Mucosa of stomach (tissue), 1 donor: ENCODE results near the gene PDE4B.
"Not testable (repeated sequence)": the region's sequence is repeated elsewhere in the genome, so short reads cannot be mapped to it uniquely, and the experiment has no call there.

ENCODE experiments used
- H3K27me3 ChIP-seq: one replicate; pipeline ENCODE4 v1.7.0; 2013; ENCODE audit warnings: mild to moderate bottlenecking, low read length; ENCODE audit not compliant: control insufficient read depth, insufficient read depth
- H3K36me3 ChIP-seq: one replicate; pipeline ENCODE4 v1.7.0; 2013; ENCODE audit warnings: low read length; ENCODE audit not compliant: control insufficient read depth, insufficient read depth
- H3K4me1 ChIP-seq: one replicate; pipeline ENCODE4 v1.7.0; 2013; ENCODE audit warnings: mild to moderate bottlenecking, low read length; ENCODE audit not compliant: control insufficient read depth, insufficient read depth
- H3K4me3 ChIP-seq: one replicate; pipeline ENCODE4 v1.7.0; 2013; ENCODE audit warnings: low read length
- H3K9ac ChIP-seq: one replicate; pipeline ENCODE4 v1.7.0; 2013; ENCODE audit warnings: mild to moderate bottlenecking, low read length, moderate library complexity
- H3K9me3 ChIP-seq: one replicate; pipeline ENCODE4 v1.7.0; 2013; ENCODE audit warnings: mild to moderate bottlenecking, low read length, moderate library complexity; ENCODE audit not compliant: control insufficient read depth
- donor health status: Pancreatic carcinoma.

The PDE4B gene

GRCh38 chr1:66088787-66089186 lies 296.1 kb downstream of the PDE4B start:
- Histone ChIP-seq H3K4me3 (no peak overlapping the region), H3K9me3 (no peaks in the 10 kb centered on the region), H3K9ac (no peak overlapping the region), H3K27me3 (no peaks in the 10 kb centered on the region), H3K4me1 (no peaks in the 10 kb centered on the region), H3K36me3 (no peaks in the 10 kb centered on the region)

- Histone ChIP-seq H3K4me3 (no peak overlapping the region), H3K27me3 (no peaks in the 10 kb centered on the region), H3K9me3 (no peaks in the 10 kb centered on the region), H3K36me3 (no peaks in the 10 kb centered on the region), H3K9ac (no peak overlapping the region), H3K4me1 (no peaks in the 10 kb centered on the region)
Measured at GRCh38 chr1:66090859-66091457, 298.3 kb downstream of the PDE4B start.

- no peaks in the 10 kb centered on the region for H3K27me3 ChIP-seq
- no peaks in the 10 kb centered on the region for H3K4me1 ChIP-seq
- H3K36me3 ChIP-seq = no peaks in the 10 kb centered on the region
- H3K9ac ChIP-seq = no peak overlapping the region
- no peaks in the 10 kb centered on the region for H3K9me3 ChIP-seq
- no peak overlapping the region for H3K4me3 ChIP-seq
Measured at GRCh38 chr1:66095190-66095589, 302.5 kb downstream of the PDE4B start.

GRCh38 chr1:66100959-66101358 lies 308.3 kb downstream of the PDE4B start:
- H3K4me1 ChIP-seq, H3K9ac ChIP-seq, H3K36me3 ChIP-seq, H3K27me3 ChIP-seq, H3K9me3 ChIP-seq, H3K4me3 ChIP-seq: not testable (repeated sequence)

- not testable (repeated sequence) for H3K36me3 ChIP-seq, H3K9ac ChIP-seq, H3K4me1 ChIP-seq, H3K27me3 ChIP-seq, H3K9me3 ChIP-seq, H3K4me3 ChIP-seq
Measured at GRCh38 chr1:66104076-66104475, 311.4 kb downstream of the PDE4B start.

GRCh38 chr1:66108624-66109023 lies 315.9 kb downstream of the PDE4B start:
- H3K4me3 ChIP-seq = no peak overlapping the region
- no peaks in the 10 kb centered on the region for H3K4me1 ChIP-seq
- no peaks in the 10 kb centered on the region for H3K9me3 ChIP-seq
- H3K27me3 ChIP-seq = no peaks in the 10 kb centered on the region
- no peak overlapping the region for H3K9ac ChIP-seq
- no peaks in the 10 kb centered on the region for H3K36me3 ChIP-seq

GRCh38 chr1:66112744-66113400 lies 320.2 kb downstream of the PDE4B start:
- Histone ChIP-seq H3K27me3 (no peaks in the 10 kb centered on the region), H3K36me3 (no peaks in the 10 kb centered on the region), H3K4me1 (no peaks in the 10 kb centered on the region), H3K4me3 (no peak overlapping the region), H3K9me3 (no peaks in the 10 kb centered on the region), H3K9ac (no peak overlapping the region)

- Histone ChIP-seq H3K27me3 (no peaks in the 10 kb centered on the region), H3K9ac (no peak overlapping the region), H3K4me1 (no peaks in the 10 kb centered on the region), H3K36me3 (no peaks in the 10 kb centered on the region), H3K4me3 (no peak overlapping the region), H3K9me3 (no peaks in the 10 kb centered on the region)
Measured at GRCh38 chr1:66119148-66119547, 326.5 kb downstream of the PDE4B start.

- H3K4me3 ChIP-seq = no peak overlapping the region
- H3K9ac ChIP-seq = no peak overlapping the region
- no peaks in the 10 kb centered on the region for H3K9me3 ChIP-seq
- no peaks in the 10 kb centered on the region for H3K27me3 ChIP-seq
- no peaks in the 10 kb centered on the region for H3K4me1 ChIP-seq
- no peaks in the 10 kb centered on the region for H3K36me3 ChIP-seq
Measured at GRCh38 chr1:66124670-66125069, 332.0 kb downstream of the PDE4B start.

GRCh38 chr1:66128641-66129040 lies 335.9 kb downstream of the PDE4B start:
- H3K36me3 ChIP-seq = not testable (repeated sequence)

GRCh38 chr1:66132324-66132723 lies 339.6 kb downstream of the PDE4B start:
- no peak overlapping the region for H3K9ac ChIP-seq
- no peak overlapping the region for H3K4me3 ChIP-seq
- no peaks in the 10 kb centered on the region for H3K4me1 ChIP-seq
- no peaks in the 10 kb centered on the region for H3K9me3 ChIP-seq
- H3K27me3 ChIP-seq = no peaks in the 10 kb centered on the region
- no peaks in the 10 kb centered on the region for H3K36me3 ChIP-seq

More at GRCh38 chr1:66128641-66129040, 335.9 kb downstream of the PDE4B start:
- not testable (repeated sequence) for H3K4me3 ChIP-seq, H3K27me3 ChIP-seq, H3K9me3 ChIP-seq, H3K9ac ChIP-seq, H3K4me1 ChIP-seq

GRCh38 chr1:66134004-66134403 lies 341.3 kb downstream of the PDE4B start:
- H3K36me3 ChIP-seq = no peaks in the 10 kb centered on the region
- no peak overlapping the region for H3K9ac ChIP-seq
- H3K4me1 ChIP-seq = no peaks in the 10 kb centered on the region
- H3K27me3 ChIP-seq = no peaks in the 10 kb centered on the region
- no peak overlapping the region for H3K4me3 ChIP-seq
- H3K9me3 ChIP-seq = no peaks in the 10 kb centered on the region

- no peaks in the 10 kb centered on the region for H3K4me1 ChIP-seq
- H3K27me3 ChIP-seq = no peaks in the 10 kb centered on the region
- H3K9me3 ChIP-seq = no peaks in the 10 kb centered on the region
- no peaks in the 10 kb centered on the region for H3K36me3 ChIP-seq
- H3K4me3 ChIP-seq = no peak overlapping the region
- H3K9ac ChIP-seq = no peak overlapping the region
Measured at GRCh38 chr1:66135161-66135560, 342.5 kb downstream of the PDE4B start.
